OCI-LY3 (cell line): Measurements from ENCODE around the gene IRF6.

ENCODE experiments used
- EZH2phosphoT487 ChIP-seq: fragments of 200-600 bp; shearing (Covaris generic); IDR thresholded peaks from 2 replicates; pipeline ENCODE4 v1.6.1; 2018; ENCODE audit warnings: antibody characterized with exemption, mixed run types, low read depth
- TF ChIP-seq, protein P1 (sequence below): fragments of 200-600, 300-600 bp; sonication (generic); IDR thresholded peaks from 2 replicates; pipeline ENCODE4 v1.5.1; 2014; ENCODE audit warnings: antibody characterized with exemption, low read length, low read depth

DNA sequence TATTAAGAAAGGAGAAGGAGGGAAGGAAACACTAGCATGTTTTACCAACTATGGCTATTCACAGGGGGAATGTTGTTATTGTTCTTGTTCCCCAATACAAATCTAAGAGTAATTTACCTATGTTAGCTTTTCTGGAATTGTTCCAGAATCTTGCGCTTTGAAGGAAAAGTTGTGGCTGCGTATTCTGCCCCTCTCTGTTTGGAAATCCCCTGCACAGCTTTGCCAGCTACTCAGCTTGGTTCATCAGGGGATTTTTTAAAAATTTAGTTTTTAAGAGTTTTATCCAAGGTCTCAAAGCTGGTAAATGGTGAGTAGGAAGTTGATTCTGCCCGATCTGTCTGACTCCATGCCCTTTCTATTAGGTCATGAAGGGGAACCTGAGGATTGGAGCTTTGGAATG is 9.5 kb upstream of the IRF6 start:
- TF ChIP-seq, protein P1, sequence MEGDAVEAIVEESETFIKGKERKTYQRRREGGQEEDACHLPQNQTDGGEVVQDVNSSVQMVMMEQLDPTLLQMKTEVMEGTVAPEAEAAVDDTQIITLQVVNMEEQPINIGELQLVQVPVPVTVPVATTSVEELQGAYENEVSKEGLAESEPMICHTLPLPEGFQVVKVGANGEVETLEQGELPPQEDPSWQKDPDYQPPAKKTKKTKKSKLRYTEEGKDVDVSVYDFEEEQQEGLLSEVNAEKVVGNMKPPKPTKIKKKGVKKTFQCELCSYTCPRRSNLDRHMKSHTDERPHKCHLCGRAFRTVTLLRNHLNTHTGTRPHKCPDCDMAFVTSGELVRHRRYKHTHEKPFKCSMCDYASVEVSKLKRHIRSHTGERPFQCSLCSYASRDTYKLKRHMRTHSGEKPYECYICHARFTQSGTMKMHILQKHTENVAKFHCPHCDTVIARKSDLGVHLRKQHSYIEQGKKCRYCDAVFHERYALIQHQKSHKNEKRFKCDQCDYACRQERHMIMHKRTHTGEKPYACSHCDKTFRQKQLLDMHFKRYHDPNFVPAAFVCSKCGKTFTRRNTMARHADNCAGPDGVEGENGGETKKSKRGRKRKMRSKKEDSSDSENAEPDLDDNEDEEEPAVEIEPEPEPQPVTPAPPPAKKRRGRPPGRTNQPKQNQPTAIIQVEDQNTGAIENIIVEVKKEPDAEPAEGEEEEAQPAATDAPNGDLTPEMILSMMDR: no peak
- TF ChIP-seq EZH2phosphoT487: no peak
